ENCODE measurements around the gene TNFRSF1B. TPM values are rescaled to one million over a fixed set of nuclear protein-coding genes. Genes with fewer than 3 reads are reported as not detected.

TNFRSF1B gene
- polyA plus RNA-seq, 1 donor from 2014 or later = not detected

- no peak overlapping the region for H3K4me3 ChIP-seq (ENCODE audit: low read length)
- H3K9me2 ChIP-seq (ENCODE audit: insufficient read depth, low read length) = no peaks in the 10 kb centered on the region
- H2AFZ ChIP-seq (ENCODE audit: low read depth, low read length) = no peak overlapping the region
- H3K9ac ChIP-seq (ENCODE audit: low read length) = no peak overlapping the region
- no peak for TF ChIP-seq POLR2AphosphoS5 (IDR thresholded peaks at IDR 0.05)
- no peaks in the 10 kb centered on the region for H3K27me3 ChIP-seq (ENCODE audit: insufficient read depth, low read depth, low read length)
- H3K9me3 ChIP-seq (ENCODE audit: low read length) = no peaks in the 10 kb centered on the region
- H3K4me2 ChIP-seq (ENCODE audit: low read length) = no peak overlapping the region
- H3K36me3 ChIP-seq (ENCODE audit: insufficient read depth, low read length) = no peaks in the 10 kb centered on the region
- no peaks in the 10 kb centered on the region for H3F3A ChIP-seq (ENCODE audit: insufficient read depth, low read length, poor library complexity, severe bottlenecking)
- no peaks in the 10 kb centered on the region for H3K79me2 ChIP-seq (replicated peaks; ENCODE audit: insufficient read depth, low read length)
- no peak overlapping the region for H3K27ac ChIP-seq (ENCODE audit: low read length)
- H4K20me1 ChIP-seq (ENCODE audit: insufficient read depth) = no peaks in the 10 kb centered on the region
Measured at GRCh38 chr1:12194666-12195216, 27.9 kb downstream of the TNFRSF1B start.

DNA sequence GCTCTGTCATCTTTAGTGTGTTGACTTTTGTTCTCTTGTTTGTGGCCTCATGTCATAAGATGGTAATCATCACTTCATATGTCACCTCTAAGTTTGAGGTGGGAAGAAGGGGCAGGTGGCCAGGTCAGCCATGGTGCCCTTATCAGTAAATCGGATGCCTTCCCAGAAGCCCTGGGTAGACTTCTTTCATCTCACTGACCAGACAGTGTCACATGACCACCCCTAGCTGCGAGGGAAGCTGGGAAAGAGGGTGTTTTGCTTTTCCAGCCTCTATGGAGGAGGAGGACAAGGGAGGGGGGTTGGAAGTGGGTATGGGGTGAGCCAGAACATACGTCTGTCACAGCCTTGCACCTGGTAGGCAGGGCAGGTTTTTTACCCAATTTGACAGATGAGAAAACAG is 28.6 kb downstream of the TNFRSF1B start:
- Histone ChIP-seq H3K9me2 (ENCODE audit: insufficient read depth, low read length) (no peaks in the 10 kb centered on the region), H3K4me3 (ENCODE audit: low read length) (no peak overlapping the region), H3F3A (ENCODE audit: insufficient read depth, low read length, poor library complexity, severe bottlenecking) (no peaks in the 10 kb centered on the region), H3K79me2 (replicated peaks; ENCODE audit: insufficient read depth, low read length) (no peaks in the 10 kb centered on the region), H3K27ac (ENCODE audit: low read length) (no peak overlapping the region), H3K9ac (ENCODE audit: low read length) (no peak overlapping the region), H3K4me2 (ENCODE audit: low read length) (no peak overlapping the region), H4K20me1 (ENCODE audit: insufficient read depth) (no peaks in the 10 kb centered on the region), H3K27me3 (ENCODE audit: insufficient read depth, low read depth, low read length) (no peaks in the 10 kb centered on the region), H3K9me3 (ENCODE audit: low read length) (no peaks in the 10 kb centered on the region), H3K36me3 (ENCODE audit: insufficient read depth, low read length) (no peaks in the 10 kb centered on the region), H2AFZ (ENCODE audit: low read depth, low read length) (no peak overlapping the region)
- TF ChIP-seq SMC3 (conservative IDR thresholded peaks at IDR 0.05; ENCODE audit: poor library complexity) (no peak), POLR2AphosphoS5 (IDR thresholded peaks at IDR 0.05) (no peak), MXI1 (conservative IDR thresholded peaks at IDR 0.05; ENCODE audit: poor library complexity, severe bottlenecking) (no peak), EZH2 (IDR thresholded peaks at IDR 0.05; ENCODE audit: borderline replicate concordance, insufficient read depth, low read length, poor library complexity, severe bottlenecking) (no peak), REST (IDR thresholded peaks at IDR 0.05; ENCODE audit: borderline replicate concordance) (no peak), CTCF (IDR thresholded peaks at IDR 0.05; ENCODE audit: poor library complexity, severe bottlenecking) (no peak), RAD21 (conservative IDR thresholded peaks at IDR 0.05) (no peak), EP300 (conservative IDR thresholded peaks at IDR 0.05; ENCODE audit: poor library complexity, severe bottlenecking) (no peak), TAF1 (IDR thresholded peaks at IDR 0.05; ENCODE audit: low read depth) (no peak)

All from neural cell (in vitro differentiated cells).